ENCODE results near the gene CYP3A7. TPM values are rescaled to one million over a fixed set of nuclear protein-coding genes. Genes with fewer than 3 reads are reported as not detected.
"Not testable (repeated sequence)": the region's sequence is repeated elsewhere in the genome, so short reads cannot be mapped to it uniquely, and the experiment has no call there.

CYP3A7 gene
- not detected for total RNA-seq
- long read RNA-seq, donor 1, result 0 reads
- long read RNA-seq, donor 2, result 0 reads

- intact Hi-C loops (cut with DNase I), result no loop called here
- no peak for DNase-seq (ENCODE audit: low spot score)
These were observed at the start of gene CYP3A7 for GRCh38 chr7:99734987-99735386. Gene CYP3A7 (minus strand): TSS chr7:99735196. CDS start chr7:99735093, 103 bp downstream.

DNA sequence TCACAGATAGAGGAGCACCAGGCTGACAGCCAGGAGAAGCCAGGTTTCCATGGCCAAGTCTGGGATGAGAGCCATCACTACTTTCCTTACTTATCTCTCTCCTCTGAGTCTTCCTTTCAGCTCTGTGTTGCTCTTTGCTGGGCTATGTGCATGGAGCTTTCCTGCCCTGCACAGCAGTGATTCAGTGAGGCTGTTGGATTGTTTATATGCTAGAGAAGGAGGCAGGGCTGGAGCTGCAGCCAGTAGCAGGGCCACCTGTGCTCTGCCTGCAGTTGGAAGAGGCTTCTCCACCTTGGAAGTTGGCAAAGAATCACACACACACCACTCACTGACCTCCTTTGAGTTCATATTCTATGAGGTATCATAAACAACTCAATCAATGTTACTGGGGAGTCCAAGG lies 49.0 kb upstream of the CYP3A7 start, which contains the start of gene CYP3A4:
TSS of gene CYP3A4 (minus strand) at position 178 of the 400 bp plus-strand sequence. CDS start at position 75, 103 bp downstream.
- intact Hi-C loops (cut with DNase I), result no loop called here
- DNase-seq (ENCODE audit: low spot score), result no peak

DNA sequence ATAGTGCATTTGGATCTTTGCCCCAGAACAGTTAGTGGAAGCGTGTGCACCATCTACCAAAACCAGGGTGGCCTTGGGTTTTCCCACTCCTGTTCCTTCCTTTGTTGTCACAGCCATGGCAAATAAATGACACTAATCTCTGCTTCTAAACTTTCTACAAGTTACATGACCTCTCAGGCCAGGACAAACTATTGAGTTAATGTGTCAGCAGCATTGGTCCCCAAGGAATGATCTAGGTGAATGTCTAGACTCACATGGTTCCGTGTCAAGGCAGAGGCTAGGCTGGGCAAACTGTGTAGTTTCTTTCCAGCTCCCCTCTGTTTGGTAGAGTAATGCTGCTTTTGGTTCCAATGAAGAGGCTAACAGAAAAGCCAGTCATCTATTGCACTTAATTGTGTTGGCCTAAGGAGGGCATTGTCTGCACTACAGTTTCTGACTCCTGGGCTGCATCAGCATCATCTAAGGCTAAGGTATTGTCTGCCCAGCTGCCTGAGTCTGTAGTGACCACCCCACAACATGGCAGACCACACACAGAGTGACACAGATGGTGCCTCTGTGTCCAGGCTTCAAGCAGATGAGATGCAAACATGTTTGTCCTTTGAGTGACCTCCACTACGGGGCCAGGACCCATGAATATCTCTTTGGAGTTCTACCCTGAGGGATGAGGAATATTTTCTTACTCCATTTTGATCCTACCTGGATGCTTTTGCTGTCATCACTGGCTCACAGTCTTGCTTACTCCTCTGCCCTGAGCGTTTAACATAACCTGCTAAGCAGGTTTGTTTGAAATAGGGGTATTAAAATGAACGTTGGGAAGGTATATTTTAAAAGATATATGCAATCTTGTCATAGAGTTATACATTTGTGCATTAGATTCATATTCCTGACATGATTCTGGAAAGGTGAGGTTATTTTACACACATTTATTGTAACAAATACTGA lies 47.3 kb upstream of the CYP3A7 start:
- intact Hi-C loops (cut with DNase I), result no loop called here
- no peak for DNase-seq (ENCODE audit: low spot score)

GRCh38 chr7:99780588-99780987 lies 45.6 kb upstream of the CYP3A7 start:
- DNase-seq (ENCODE audit: low spot score), result no peak
- intact Hi-C loops (cut with DNase I), result no loop called here

DNA sequence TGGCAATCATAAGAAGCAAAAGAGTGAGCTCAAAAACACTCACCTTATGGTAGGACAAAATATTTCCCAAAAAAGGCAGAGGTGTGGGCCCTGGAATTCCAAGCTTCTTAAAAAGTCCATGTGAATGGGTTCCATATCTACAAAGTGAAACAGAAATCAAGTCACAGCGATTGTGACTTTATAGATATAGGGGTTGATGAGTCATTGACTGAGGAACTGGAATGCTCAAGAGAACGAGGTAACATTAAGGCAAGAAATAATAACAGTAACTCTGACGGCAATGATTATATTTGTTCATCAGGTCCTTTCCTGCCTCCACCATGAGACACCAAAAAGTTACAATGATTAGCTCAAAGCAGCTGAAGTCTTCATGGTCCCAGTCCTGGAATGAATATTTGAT lies 45.0 kb upstream of the CYP3A7 start:
- intact Hi-C loops (cut with DNase I), result no loop called here

DNA sequence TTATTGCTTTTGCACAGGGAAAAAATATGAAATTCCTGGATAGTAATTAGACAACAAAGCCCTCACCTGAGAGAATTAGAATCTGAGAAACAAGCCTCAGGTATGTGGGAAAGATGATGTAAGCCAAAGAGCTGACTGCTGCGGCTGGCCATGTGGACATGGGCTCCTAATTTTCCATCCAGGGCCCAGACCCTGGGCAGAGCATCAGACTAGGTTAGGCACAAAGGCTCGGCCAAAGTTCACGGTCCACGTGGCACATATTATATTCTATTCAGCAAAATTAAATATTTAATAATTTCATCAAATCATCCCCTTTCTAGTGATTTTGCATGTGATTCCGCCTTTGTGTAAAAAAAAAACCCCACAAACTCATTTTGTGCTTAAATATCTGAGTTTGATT lies 43.9 kb upstream of the CYP3A7 start:
- no peak for DNase-seq (ENCODE audit: low spot score)
- intact Hi-C loops (cut with DNase I), result no loop called here

More for the DNA sequence above, 45.0 kb upstream of the CYP3A7 start:
- DNase-seq (ENCODE audit: low spot score), result no peak

DNA sequence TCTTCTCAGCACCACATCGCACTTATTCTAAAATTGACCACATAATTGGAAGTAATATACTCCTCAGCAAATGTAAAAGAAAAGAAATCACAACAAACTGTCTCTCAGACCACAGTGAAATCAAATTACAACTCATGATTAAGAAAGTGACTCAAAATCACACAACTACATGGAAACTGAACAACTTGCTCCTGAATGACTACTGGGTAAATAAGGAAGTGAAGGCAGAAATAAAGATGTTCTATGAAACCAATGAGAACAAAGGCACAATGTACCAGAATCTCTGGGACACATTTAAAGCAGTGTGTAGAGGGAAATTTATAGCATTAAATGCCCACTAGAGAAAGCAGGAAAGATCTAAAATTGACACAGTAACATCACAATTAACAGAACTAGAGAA lies 38.4 kb upstream of the CYP3A7 start:
- intact Hi-C loops (cut with DNase I); DNase-seq (ENCODE audit: low spot score): not testable (repeated sequence)

DNA sequence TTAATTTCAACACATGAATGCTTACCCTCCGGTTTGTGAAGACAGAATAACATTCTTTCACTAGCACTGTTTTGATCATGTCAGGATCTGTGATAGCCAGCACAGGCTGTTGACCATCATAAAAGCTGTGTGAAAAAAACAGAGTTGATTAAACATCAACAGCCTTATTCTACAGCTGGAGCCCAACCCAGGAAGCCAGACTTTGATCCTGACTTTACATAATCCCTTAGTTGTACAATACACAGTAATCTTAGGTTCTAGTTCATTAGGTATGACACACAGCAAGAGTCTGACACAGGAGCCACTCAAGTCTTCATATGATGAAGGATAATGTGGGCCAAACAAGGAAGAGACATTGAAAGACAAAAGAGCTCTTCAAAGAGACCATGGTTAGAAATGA lies 37.6 kb upstream of the CYP3A7 start:
- intact Hi-C loops (cut with DNase I), result no loop called here
- DNase-seq (ENCODE audit: low spot score), result no peak

GRCh38 chr7:99769494-99769893 lies 34.5 kb upstream of the CYP3A7 start:
- DNase-seq (ENCODE audit: low spot score); intact Hi-C loops (cut with DNase I): not testable (repeated sequence)

- no peak for DNase-seq (ENCODE audit: low spot score)
These were observed 33.5 kb upstream of the CYP3A7 start for GRCh38 chr7:99768471-99768870.

DNA sequence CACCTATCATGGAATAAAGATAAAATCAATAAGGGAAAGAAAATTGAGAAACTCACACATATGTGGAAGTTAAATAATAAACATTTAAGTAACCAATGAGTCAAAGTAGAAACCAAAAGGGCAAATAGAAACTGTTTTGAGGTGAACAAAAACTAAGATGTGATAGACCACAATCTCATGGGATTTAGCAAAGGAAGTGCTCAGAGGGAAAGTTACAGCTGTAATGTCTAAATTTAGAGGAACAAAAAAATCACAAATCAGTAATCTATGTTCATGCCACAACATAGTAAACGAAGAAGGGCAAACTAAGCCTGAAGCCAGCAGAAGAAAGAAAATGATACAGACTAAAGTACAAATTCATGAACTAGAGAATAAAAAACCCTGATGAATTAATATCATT lies 32.7 kb upstream of the CYP3A7 start:
- intact Hi-C loops (cut with DNase I), result no loop called here
- no peak for DNase-seq (ENCODE audit: low spot score)

More at GRCh38 chr7:99768471-99768870, 33.5 kb upstream of the CYP3A7 start:
- intact Hi-C loops (cut with DNase I), result no loop called here

DNA sequence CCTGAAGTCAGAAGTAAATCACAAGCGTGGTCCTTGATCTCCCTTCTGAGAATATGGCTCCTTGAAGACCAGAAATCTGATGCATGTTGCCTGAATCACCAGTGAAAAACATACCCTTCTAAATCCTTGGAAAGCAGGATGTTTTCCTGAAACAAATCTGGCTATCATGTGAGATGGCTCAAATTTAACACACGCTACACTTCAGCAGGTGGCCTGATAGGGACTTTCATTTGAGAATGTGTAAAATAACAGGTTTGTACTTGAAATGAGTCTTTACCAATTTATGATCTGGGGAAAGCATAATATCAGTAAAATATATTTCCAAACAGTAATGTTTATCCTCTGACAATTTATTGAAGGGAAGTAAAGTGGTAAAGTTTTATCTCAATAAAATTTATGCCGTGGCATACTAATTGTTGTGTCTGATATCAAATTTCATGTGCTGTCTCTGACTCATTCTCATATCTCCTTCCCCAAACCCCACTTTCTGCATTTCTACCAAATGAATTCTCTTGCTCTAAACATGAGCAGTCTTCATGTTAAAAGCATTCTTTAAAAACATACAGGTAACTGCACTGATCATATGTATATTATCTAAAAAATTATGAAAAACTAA lies 31.6 kb upstream of the CYP3A7 start:
- intact Hi-C loops (cut with DNase I), result no loop called here

DNA sequence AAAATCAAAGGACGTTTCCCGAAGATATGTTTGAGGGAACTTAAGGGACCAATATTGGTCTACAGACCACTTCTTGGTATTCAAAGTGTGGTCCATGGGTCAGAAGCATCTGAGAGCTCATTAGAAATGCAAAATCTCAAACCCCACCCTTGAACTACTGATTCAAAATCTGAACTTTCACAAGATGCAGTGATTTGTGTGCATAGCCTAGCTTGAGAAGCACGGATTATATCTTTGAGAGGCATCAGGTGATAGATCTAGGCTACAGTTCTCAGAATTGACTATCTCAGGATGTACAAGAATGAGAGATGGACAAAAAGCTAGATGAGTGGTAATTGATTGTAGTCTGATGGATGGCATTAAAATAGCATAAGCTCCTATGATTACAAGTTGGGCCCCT lies 29.5 kb upstream of the CYP3A7 start:
- intact Hi-C loops (cut with DNase I), result no loop called here
- no peak for DNase-seq (ENCODE audit: low spot score)

More for the DNA sequence above, 31.6 kb upstream of the CYP3A7 start:
- DNase-seq (ENCODE audit: low spot score), result no peak

DNA sequence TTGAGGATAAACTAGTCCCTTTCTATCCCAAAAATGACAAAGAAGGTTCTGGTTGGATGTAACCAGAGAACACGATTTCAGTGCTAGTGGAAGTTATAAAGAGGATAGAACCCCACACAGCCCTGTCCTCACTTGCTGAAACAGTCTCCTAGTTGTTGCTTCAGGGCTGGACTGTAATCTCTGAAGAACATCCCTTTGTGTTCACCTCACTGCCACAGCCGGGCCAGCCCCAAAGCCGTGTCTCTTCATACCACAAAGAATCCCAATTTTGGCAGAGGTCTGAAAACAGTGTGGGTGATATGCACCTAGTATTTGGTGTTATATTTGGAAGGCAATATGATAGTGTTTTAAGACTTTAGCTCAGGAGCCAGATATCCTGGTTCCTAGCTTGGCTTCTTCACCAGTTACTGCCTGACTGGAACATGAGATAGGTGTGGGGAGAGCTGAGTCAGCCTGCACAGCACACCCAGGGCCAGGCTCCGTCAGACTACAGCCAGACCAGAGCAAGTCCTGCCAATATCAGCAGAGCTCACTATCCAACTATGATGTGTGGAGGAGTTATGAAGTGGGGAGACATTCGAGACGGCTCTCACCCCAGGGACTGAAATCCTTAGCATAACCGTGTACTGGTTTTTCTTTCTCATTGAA lies 27.8 kb upstream of the CYP3A7 start:
- DNase-seq (ENCODE audit: low spot score), result no peak
- intact Hi-C loops (cut with DNase I), result no loop called here

DNA sequence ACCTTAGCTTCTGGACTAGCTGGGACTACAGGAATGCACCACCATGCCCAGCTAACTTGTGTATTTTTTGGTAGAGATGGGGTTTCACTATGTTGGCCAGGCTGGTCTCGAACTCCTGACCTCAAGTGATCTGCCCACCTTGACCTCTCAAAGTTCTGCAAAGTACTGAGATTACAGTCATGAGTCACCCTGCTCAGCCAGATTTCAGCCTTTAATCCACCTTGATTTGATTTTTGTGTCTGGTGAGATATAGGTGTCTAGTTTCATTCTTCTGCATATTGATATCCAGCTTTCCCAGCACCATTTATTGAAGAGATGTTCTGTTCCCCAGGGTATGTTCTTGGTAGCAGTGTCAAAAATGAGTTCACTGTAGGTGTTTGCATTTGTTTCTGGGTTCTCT lies 20.1 kb upstream of the CYP3A7 start:
- DNase-seq (ENCODE audit: low spot score), result no peak
- intact Hi-C loops (cut with DNase I), result no loop called here

DNA sequence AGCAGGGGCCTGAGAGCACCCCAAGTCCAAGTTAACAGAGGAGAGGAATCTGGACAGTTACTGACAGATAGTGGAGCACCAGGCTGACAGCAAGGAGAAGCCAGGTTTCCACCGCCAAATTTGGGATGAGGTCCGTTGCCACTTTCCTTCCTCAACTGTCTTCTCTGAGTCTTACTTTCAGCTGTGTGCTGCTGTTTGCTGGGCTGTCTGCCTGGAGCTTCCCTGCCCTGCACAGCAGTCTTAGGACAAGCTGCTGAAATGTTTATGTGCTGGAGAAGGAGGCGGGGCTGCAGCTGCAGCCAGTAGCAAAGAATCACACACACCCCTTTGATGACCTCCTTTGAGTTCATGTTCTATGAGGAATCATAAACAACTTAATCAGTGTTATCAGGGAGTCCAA lies 17.4 kb upstream of the CYP3A7 start:
- DNase-seq (ENCODE audit: low spot score), result no peak
- intact Hi-C loops (cut with DNase I), result no loop called here

DNA sequence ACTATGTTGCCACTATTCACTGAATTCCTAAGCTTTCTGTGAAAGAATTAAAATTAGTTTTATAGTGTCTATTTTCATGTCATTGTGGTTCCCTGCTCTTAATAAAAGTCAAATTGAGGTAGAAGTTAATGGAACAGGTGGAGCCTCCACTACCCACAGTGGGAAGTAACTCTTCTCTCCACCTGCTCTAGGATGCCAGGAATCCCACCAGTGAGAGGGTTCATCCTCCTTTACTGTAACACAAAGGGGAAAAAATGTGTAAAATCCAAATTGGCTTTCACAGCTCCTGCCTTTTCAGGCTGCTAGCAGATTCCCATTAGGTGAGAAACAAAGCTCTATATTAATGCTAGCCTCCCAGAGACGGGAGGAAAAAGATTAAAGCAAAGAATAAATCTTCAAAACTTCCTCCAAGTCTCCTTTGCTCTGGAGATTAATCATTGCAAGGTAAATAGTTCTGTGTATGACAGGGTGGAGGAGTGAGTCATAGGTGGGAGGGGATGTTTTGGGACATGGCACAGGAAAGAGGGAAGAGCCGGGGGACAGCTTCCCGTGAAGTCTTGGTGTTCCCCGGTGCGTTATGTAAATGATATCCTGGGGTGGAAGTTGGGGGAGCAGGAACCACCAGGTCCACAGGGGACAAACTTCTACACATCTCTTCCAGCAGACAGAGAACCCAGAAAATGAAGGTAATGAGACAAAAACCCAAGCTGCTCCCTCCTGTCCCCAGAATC lies 16.5 kb upstream of the CYP3A7 start:
- intact Hi-C loops (cut with DNase I); DNase-seq (ENCODE audit: low spot score): not testable (repeated sequence)

GRCh38 chr7:99748846-99749579 lies 14.0 kb upstream of the CYP3A7 start:
- DNase-seq (ENCODE audit: low spot score), result no peak
- intact Hi-C loops (cut with DNase I), result no loop called here

DNA sequence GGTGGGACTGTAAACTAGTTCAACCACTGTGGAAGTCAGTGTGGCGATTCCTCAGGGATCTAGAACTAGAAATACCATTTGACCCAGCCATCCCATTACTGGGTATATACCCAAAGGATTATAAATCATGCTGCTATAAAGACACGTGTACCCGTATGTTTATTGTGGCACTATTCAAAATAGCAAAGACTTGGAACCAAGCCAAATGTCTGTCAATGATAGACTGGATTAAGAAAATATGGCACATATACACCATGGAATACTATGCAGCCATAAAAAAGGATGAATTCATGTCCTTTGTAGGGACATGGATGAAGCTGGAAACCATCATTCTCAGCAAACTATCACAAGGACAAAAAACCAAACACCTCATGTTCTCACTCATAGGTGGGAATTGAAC lies 11.9 kb upstream of the CYP3A7 start:
- DNase-seq (ENCODE audit: low spot score); intact Hi-C loops (cut with DNase I): not testable (repeated sequence)

Measured in posterior vena cava (tissue), 2 donors.